H1 (cell line): ENCODE measurements around the gene HYAL1. TPM values are rescaled to one million over a fixed set of nuclear protein-coding genes. Genes with fewer than 3 reads are reported as not detected.

Experiments
- CTCF ChIA-PET: fragments of 300-600 bp; sonication (Branson Sonifier 250); formaldehyde crosslinking; loops from one replicate; lab custom pipeline; 2021; ENCODE audit not compliant: partially characterized antibody; lab: Charles Lee
- POLR2A ChIA-PET: fragments of 300-600 bp; sonication (Branson Sonifier 250); formaldehyde crosslinking; loops from one replicate; lab custom pipeline; 2021; ENCODE audit warnings: inconsistent platforms; ENCODE audit not compliant: partially characterized antibody; lab: Charles Lee
- DNase-seq, 2 experiments: peaks; one replicate each; pipeline versions ENCODE4 v3.0.0 to v3.0.0-alpha.2; 2010 to 2022; ENCODE audit warnings: low spot score in 2 of 2, low read depth in 1 of 2, mixed read lengths in 1 of 2
- FAIRE-seq: peaks from 2 replicates; lab custom pipeline; 2011; peaks lifted over from hg19 to GRCh38; lab: Jason Lieb, UNC
- H2AFZ ChIP-seq: 2 replicates; pipeline ENCODE4 v1.8.1; 2012; ENCODE audit warnings: low read length, inconsistent platforms
- H2AK5ac ChIP-seq: 2 replicates; pipeline ENCODE4 v1.6.1; 2013; ENCODE audit warnings: low read depth, low read length
- H2BK120ac ChIP-seq: replicated peaks from 2 replicates; pipeline ENCODE3; 2013; ENCODE audit warnings: low read depth, low read length, inconsistent platforms
- H2BK12ac ChIP-seq: 2 replicates; pipeline ENCODE4 v1.6.1; 2013; ENCODE audit warnings: low read depth, low read length
- H2BK15ac ChIP-seq: 2 replicates; pipeline ENCODE4 v1.6.1; 2013; ENCODE audit warnings: low read length
- H2BK20ac ChIP-seq: 2 replicates; pipeline ENCODE4 v1.6.1; 2013; ENCODE audit warnings: low read length
- H2BK5ac ChIP-seq: 2 replicates; pipeline ENCODE4 v1.6.1; 2013; ENCODE audit warnings: low read depth, low read length
- H3K14ac ChIP-seq: 2 replicates; pipeline ENCODE4 v1.6.1; 2013; ENCODE audit warnings: inconsistent platforms; ENCODE audit not compliant: insufficient read length
- H3K18ac ChIP-seq: 2 replicates; pipeline ENCODE4 v1.6.1; 2013; ENCODE audit warnings: low read length; ENCODE audit errors: extremely low read depth
- H3K23ac ChIP-seq: 2 replicates; pipeline ENCODE4 v1.6.1; 2013; ENCODE audit warnings: inconsistent platforms; ENCODE audit not compliant: insufficient read length
- H3K23me2 ChIP-seq: 2 replicates; pipeline ENCODE4 v1.6.1; 2013; ENCODE audit warnings: low read depth, low read length
- H3K27ac ChIP-seq: 2 replicates; pipeline ENCODE4 v1.6.1; 2011; ENCODE audit warnings: low read depth, low read length, inconsistent platforms
- H3K27me3 ChIP-seq, 4 experiments: replicated peaks in 1 of 4; 1 replicate in 1 of 4; 2 replicates in 3 of 4; pipeline versions ENCODE4 v1.6.1 to v1.8.1; 2011 to 2013; ENCODE audit warnings: low read length in 3 of 4, mild to moderate bottlenecking in 3 of 4, inconsistent platforms in 2 of 4, mixed read lengths in 2 of 4, moderate library complexity in 1 of 4; ENCODE audit not compliant: control insufficient read depth in 3 of 4, insufficient read depth in 3 of 4; ENCODE audit errors: extremely low read depth in 1 of 4
- H3K36me3 ChIP-seq, 4 experiments: 2 replicates each; pipeline versions ENCODE4 v1.6.1 to v1.8.1; 2011 to 2013; ENCODE audit warnings: mild to moderate bottlenecking in 4 of 4, low read length in 3 of 4, moderate library complexity in 2 of 4, control low read depth in 1 of 4, inconsistent platforms in 1 of 4; ENCODE audit not compliant: insufficient read depth in 4 of 4, control insufficient read depth in 2 of 4
- H3K4ac ChIP-seq: replicated peaks from 2 replicates; pipeline ENCODE3; 2013; ENCODE audit warnings: low read length, low read depth, mixed read lengths, inconsistent platforms; ENCODE audit not compliant: insufficient read length
- H3K4me1 ChIP-seq, 4 experiments: replicated peaks in 1 of 4; 1 replicate in 1 of 4; 2 replicates in 3 of 4; pipeline versions ENCODE4 v1.6.1 to v1.8.1; 2011 to 2013; ENCODE audit warnings: low read length in 3 of 4, inconsistent platforms in 2 of 4, mixed read lengths in 1 of 4; ENCODE audit not compliant: insufficient read depth in 4 of 4, control insufficient read depth in 3 of 4
- H3K4me2 ChIP-seq, 2 experiments: 2 replicates each; pipeline versions ENCODE4 v1.6.1 to v1.8.1; 2011 to 2013; ENCODE audit warnings: low read depth in 2 of 2, low read length in 2 of 2, control low read depth in 1 of 2, inconsistent platforms in 1 of 2, mild to moderate bottlenecking in 1 of 2; ENCODE audit not compliant: insufficient read depth in 1 of 2
- H3K4me3 ChIP-seq, 4 experiments: fragments of 200-600, 300-600 bp in 1 of 4; sonication (generic), shearing (Covaris generic), sonication (Bioruptor Twin) in 1 of 4; 2 replicates each; pipeline versions ENCODE4 v1.5.1 to v1.8.1; 2011 to 2016; ENCODE audit warnings: low read length in 4 of 4, low read depth in 3 of 4, control low read depth in 2 of 4, inconsistent platforms in 2 of 4, mild to moderate bottlenecking in 2 of 4, mixed read lengths in 1 of 4, moderate library complexity in 1 of 4; ENCODE audit not compliant: insufficient read depth in 2 of 4; ENCODE audit errors: extremely low read depth in 1 of 4
- H3K56ac ChIP-seq: replicated peaks from 2 replicates; pipeline ENCODE3; 2013; ENCODE audit warnings: low read depth, mild to moderate bottlenecking, mixed read lengths, low read length, inconsistent platforms; ENCODE audit not compliant: insufficient read length
- H3K79me1 ChIP-seq: 2 replicates; pipeline ENCODE4 v1.6.1; 2013; ENCODE audit warnings: low read depth, low read length, control low read depth
- H3K79me2 ChIP-seq, 2 experiments: 2 replicates each; pipeline versions ENCODE4 v1.6.1 to v1.8.1; 2012 to 2013; ENCODE audit warnings: low read length in 2 of 2, mild to moderate bottlenecking in 2 of 2, inconsistent platforms in 1 of 2; ENCODE audit not compliant: insufficient read depth in 2 of 2, control insufficient read depth in 1 of 2
- H3K9ac ChIP-seq, 4 experiments: replicated peaks in 1 of 4; 1 replicate in 1 of 4; 2 replicates in 3 of 4; pipeline versions ENCODE4 v1.6.1 to v1.8.1; 2011 to 2013; ENCODE audit warnings: low read depth in 3 of 4, low read length in 3 of 4, control low read depth in 2 of 4, mild to moderate bottlenecking in 2 of 4, moderate library complexity in 2 of 4, inconsistent platforms in 1 of 4; ENCODE audit errors: extremely low read depth in 1 of 4
- H3K9me3 ChIP-seq, 2 experiments: 2 replicates each; pipeline versions ENCODE4 v1.6.1 to v1.8.1; 2012 to 2013; ENCODE audit warnings: mild to moderate bottlenecking in 2 of 2, moderate library complexity in 2 of 2, control low read depth in 1 of 2, inconsistent platforms in 1 of 2, low read depth in 1 of 2, low read length in 1 of 2, mixed read lengths in 1 of 2; ENCODE audit not compliant: insufficient read depth in 2 of 2
- H4K20me1 ChIP-seq, 2 experiments: replicated peaks in 1 of 2; 2 replicates each; pipeline versions ENCODE3 to v1.8.1; 2011 to 2013; ENCODE audit warnings: inconsistent platforms in 2 of 2, low read length in 2 of 2, mild to moderate bottlenecking in 1 of 2; ENCODE audit not compliant: insufficient read depth in 2 of 2, control insufficient read depth in 1 of 2
- H4K5ac ChIP-seq: 2 replicates; pipeline ENCODE4 v1.6.1; 2013; ENCODE audit warnings: low read length, low read depth, mixed read lengths, inconsistent platforms; ENCODE audit not compliant: insufficient read length
- H4K8ac ChIP-seq: 2 replicates; pipeline ENCODE4 v1.8.0; 2013; ENCODE audit warnings: mild to moderate bottlenecking, moderate library complexity, low read length, inconsistent platforms; ENCODE audit not compliant: insufficient read depth; ENCODE audit errors: extremely low read depth
- H4K91ac ChIP-seq: replicated peaks from 2 replicates; pipeline ENCODE3; 2013; ENCODE audit warnings: low read length, mixed read lengths, inconsistent platforms; ENCODE audit not compliant: insufficient read length
- CHD1 ChIP-seq: IDR thresholded peaks from 2 replicates; pipeline ENCODE4 v1.6.1; 2012; ENCODE audit warnings: low read depth, low read length, improper control_type of control experiment
- EGR1 ChIP-seq: IDR thresholded peaks from 2 replicates; pipeline ENCODE4 v1.6.1; 2011; ENCODE audit warnings: low read depth, low read length, borderline replicate concordance
- FOSL1 ChIP-seq: IDR thresholded peaks from 2 replicates; pipeline ENCODE4 v1.6.1; 2011; ENCODE audit warnings: mild to moderate bottlenecking, low read depth, low read length, moderate library complexity; ENCODE audit not compliant: insufficient read depth
- RBBP5 ChIP-seq: IDR thresholded peaks from 2 replicates; pipeline ENCODE4 v1.7.1; 2012; ENCODE audit warnings: low read depth, mild to moderate bottlenecking, inconsistent platforms, low read length, moderate library complexity, borderline replicate concordance
- SAP30 ChIP-seq: fragments of 300-600 bp; sonication (generic); IDR thresholded peaks from 2 replicates; pipeline ENCODE4 v1.7.1; 2012; ENCODE audit warnings: low read length, moderate library complexity, mild to moderate bottlenecking, inconsistent platforms; ENCODE audit not compliant: insufficient read depth, insufficient replicate concordance
- SIN3A ChIP-seq, 2 experiments: IDR thresholded peaks in 1 of 2; conservative IDR thresholded peaks in 1 of 2; 2 replicates each; pipeline ENCODE4 v1.6.1; 2011 to 2012; ENCODE audit warnings: low read length in 2 of 2, improper control_type of control experiment in 1 of 2, low read depth in 1 of 2, mild to moderate bottlenecking in 1 of 2
- TAF1 ChIP-seq: IDR thresholded peaks from 2 replicates; pipeline ENCODE4 v1.6.1; 2011; ENCODE audit warnings: mild to moderate bottlenecking, low read depth, low read length
- WGBS, 2 experiments: shearing (Covaris generic) in 1 of 2; methylation state at CpG; one replicate each; pipeline versions ENCODE4 v1.1.6 to v1.1.7; 2013 to 2015; ENCODE audit warnings: low lambda C conversion rate in 2 of 2, mixed read lengths in 2 of 2, inconsistent platforms in 1 of 2, low coverage in 1 of 2, missing lambda C conversion rate in 1 of 2; ENCODE audit not compliant: insufficient replicate concordance in 2 of 2, insufficient coverage in 1 of 2, insufficient read length in 1 of 2; ENCODE audit errors: extremely low coverage in 1 of 2, missing lambda C conversion rate in 1 of 2; 5-methylcytosine and 5-hydroxymethylcytosine counted together
- polyA plus RNA-seq, 7 experiments: library from polyadenylated mRNA; depleted of rRNA in 3 of 7; stranded (reverse) in 5 of 7; unstranded in 2 of 7; fragments of >200 nt in 5 of 7; fragments of 200-250 nt in 2 of 7; gene quantifications; 1 replicate in 5 of 7; 2 replicates in 1 of 7; 4 replicates in 1 of 7; pipeline versions ENCODE4 v1.2.1 to v1.2.3, GENCODE V29; 2011 to 2013; ENCODE audit warnings: missing spikeins in 2 of 7, mixed read lengths in 2 of 7
- total RNA-seq: library from RNA; stranded (reverse); fragmentation: NEBNext Ultra II Directional; extraction: Animal tissue kit (Norgen Biotek cat#: 25700); gene quantifications from 2 replicates; pipeline ENCODE4 v1.2.1, GENCODE V29; 2021

The HYAL1 gene
- total and polyA plus RNA-seq, 2 of the 8 experiments (the other 6 are each of a cell fraction or from before 2014, with no cell fraction given): 2.0 to 5.4 TPM

DNA sequence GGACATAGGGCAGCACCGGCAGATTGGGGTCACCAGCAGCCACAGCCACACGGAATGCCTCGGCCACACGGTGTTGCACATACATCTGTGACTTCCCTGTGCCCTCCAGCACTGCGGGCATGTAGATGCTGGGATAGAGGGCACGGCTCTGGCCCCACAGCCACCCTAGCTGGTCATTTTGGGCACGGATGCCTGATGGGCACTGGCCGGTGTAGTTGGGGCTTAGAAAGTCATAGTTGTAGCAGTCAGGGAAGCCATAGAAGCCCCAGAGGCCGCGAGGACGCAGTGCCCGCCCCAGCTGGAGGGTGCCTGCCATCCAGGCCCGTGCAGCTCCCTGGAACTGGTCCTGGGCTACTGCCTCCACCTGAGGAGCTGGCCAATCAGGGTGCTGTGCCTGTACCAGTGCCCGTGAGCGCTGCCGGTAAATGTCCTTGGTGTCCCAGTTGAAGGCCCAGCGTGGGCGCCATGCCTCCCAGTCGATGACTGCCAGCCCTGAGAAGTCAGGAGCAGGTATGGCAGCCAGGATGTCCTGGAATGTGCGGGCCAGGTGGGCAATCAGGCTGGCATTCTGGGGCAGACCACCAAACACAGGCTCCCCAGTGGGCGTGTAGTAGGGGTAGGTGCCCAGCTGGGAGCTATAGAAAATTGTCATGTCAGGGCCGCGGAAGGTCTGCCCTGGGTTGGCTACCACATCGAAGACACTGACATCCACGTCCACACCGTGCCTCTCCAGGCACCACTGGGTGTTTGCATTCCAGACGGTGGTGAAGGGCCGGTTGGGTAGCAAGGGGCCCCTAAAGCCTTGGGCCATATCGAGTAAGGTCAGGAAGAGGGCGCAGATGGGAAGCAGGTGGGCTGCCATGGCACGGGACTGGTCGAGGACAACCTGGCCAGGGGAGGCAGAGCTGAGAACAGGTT is 1.0 kb downstream of the HYAL1 start:
- Histone ChIP-seq H3K18ac (no peak overlapping the region), H2BK12ac (peak overlapping the region; percentile 77; the same call in 1 of the 2 replicates), H3K4ac (no peak overlapping the region), H2BK5ac (peak overlapping the region; percentile 32; the same call in 1 of the 2 replicates), H2AK5ac (peak overlapping the region; percentile 26; the same call in 1 of the 2 replicates), H2BK15ac (0 out of 2 replicates have a peak overlapping the region, but pooled peaks have one; percentile 25), H2AFZ (no peak overlapping the region), H3K23ac (no peak overlapping the region), H3K9ac (no peak overlapping the region; a peak in 1 of 7 replicates), H3K79me1 (no peaks in the 10 kb centered on the region), H2BK20ac (no peak overlapping the region), H3K56ac (no peak overlapping the region), H3K27me3 (no peaks in the 10 kb centered on the region; a peak in 1 of 7 replicates), H4K91ac (peak overlapping the region; percentile 12), H3K36me3 (no peaks in the 10 kb centered on the region), H4K20me1 (peaks cover 0 to 2% of the 10 kb centered on the region in 2 experiments), H3K9me3 (peaks cover 6 to 8% of the 10 kb centered on the region in 2 experiments; a peak in 3 of 4 replicates), H3K27ac (no peak overlapping the region), H4K8ac (peak overlapping the region; percentile 41), H3K4me2 (no peak overlapping the region; a peak in 1 of 4 replicates), H3K79me2 (no peaks in the 10 kb centered on the region), H3K23me2 (peaks cover 5% of the 10 kb centered on the region; the same call in 1 of the 2 replicates), H2BK120ac (no peak overlapping the region), H3K4me3 (no peak overlapping the region), H3K4me1 (peaks cover 0 to 26% (median 12%) of the 10 kb centered on the region in 4 experiments; a peak in 6 of 7 replicates), H4K5ac (no peak overlapping the region), H3K14ac (no peak overlapping the region)
- 89% methylated on average over 32 of the region's 32 CpGs; no CpG with 5 or more reads in 1 of the 2 experiments for WGBS, 2 experiments
- TF ChIP-seq FOSL1 (no peak), TAF1 (no peak), RBBP5 (no peak), CHD1 (no peak), EGR1 (no peak), SAP30 (no peak), SIN3A (conservative IDR thresholded peaks at IDR 0.05 in 1 of 2, IDR thresholded peaks at IDR 0.05 in 1 of 2; ENCODE audit: low read depth in 1 of 2, low read length in 2 of 2) (no peak)
- DNase-seq (no peak), FAIRE-seq (no peak)
- POLR2A ChIA-PET: interaction anchor here (0.6 to 11.3 kb wide), 8 partner anchors 10 to 76 kb away, joined by 3 to 149 read pairs (median 4); partner anchors contain the start of genes HYAL2, IFRD2 and TUSC2
- CTCF ChIA-PET: interaction anchor here (0.7 to 3.6 kb wide), 10 partner anchors 8 to 232 kb away, joined by 3 to 24 read pairs (median 4); partner anchors contain the start of genes HYAL2 and IFRD2
